Muscle of arm (tissue), 14 donors: ENCODE results near the gene PRR19. TPM values are rescaled to one million over a fixed set of nuclear protein-coding genes. Genes with fewer than 3 reads are reported as not detected.
"Not testable (repeated sequence)": the region's sequence is repeated elsewhere in the genome, so short reads cannot be mapped to it uniquely, and the experiment has no call there.

Experiments used
- DNase-seq: peaks from one replicate; pipeline ENCODE4 v3.0.0-alpha.2; 2013
- long read RNA-seq, 11 donors: transcript quantifications; one replicate each; lab custom pipeline, GENCODE V29; 2026
- polyA plus RNA-seq, 12 donors: library from polyadenylated mRNA; unstranded; fragments of 120-200 nt; gene quantifications; one replicate each; pipeline ENCODE4 v1.2.1, GENCODE V29; 2013; ENCODE audit not compliant: insufficient read length in 12 of 12

PRR19 gene
- 1 to 10 TPM in 2 of 12 donors, under 1 TPM in 8, not detected in 2; 0.34 to 1.8 (median 0.62) TPM for polyA plus RNA-seq
- long read RNA-seq, donor 1: 0 reads
- long read RNA-seq, donor 2, partial matches to known transcripts: 7 of 32 reads
- long read RNA-seq, donor 2, other reads (novel, unspliced or antisense): 24 of 32 reads
- long read RNA-seq, donor 3: 0 reads
- long read RNA-seq, donor 4: 0 reads
- long read RNA-seq, donor 5: 0 reads
- long read RNA-seq, donor 6, partial matches to known transcripts: 0 of 1 reads
- long read RNA-seq, donor 6, other reads (novel, unspliced or antisense): 0 of 1 reads
- long read RNA-seq, donor 7: 0 reads
- long read RNA-seq, donor 8: 0 reads
- long read RNA-seq, donor 9, partial matches to known transcripts: 0 of 1 reads
- long read RNA-seq, donor 9, other reads (novel, unspliced or antisense): 0 of 1 reads
- long read RNA-seq, donor 10: 0 reads
- long read RNA-seq, donor 11: 0 reads

- DNase-seq: no peak
These were observed at the start of gene PRR19 for GRCh38 chr19:42301646-42302203. PRR19 (plus strand) TSS chr19:42302132; CDS start chr19:42309585, 7,453 bp downstream.

- DNase-seq: no peak
These were observed 49.3 kb upstream of the PRR19 start for GRCh38 chr19:42252365-42253244.

DNA sequence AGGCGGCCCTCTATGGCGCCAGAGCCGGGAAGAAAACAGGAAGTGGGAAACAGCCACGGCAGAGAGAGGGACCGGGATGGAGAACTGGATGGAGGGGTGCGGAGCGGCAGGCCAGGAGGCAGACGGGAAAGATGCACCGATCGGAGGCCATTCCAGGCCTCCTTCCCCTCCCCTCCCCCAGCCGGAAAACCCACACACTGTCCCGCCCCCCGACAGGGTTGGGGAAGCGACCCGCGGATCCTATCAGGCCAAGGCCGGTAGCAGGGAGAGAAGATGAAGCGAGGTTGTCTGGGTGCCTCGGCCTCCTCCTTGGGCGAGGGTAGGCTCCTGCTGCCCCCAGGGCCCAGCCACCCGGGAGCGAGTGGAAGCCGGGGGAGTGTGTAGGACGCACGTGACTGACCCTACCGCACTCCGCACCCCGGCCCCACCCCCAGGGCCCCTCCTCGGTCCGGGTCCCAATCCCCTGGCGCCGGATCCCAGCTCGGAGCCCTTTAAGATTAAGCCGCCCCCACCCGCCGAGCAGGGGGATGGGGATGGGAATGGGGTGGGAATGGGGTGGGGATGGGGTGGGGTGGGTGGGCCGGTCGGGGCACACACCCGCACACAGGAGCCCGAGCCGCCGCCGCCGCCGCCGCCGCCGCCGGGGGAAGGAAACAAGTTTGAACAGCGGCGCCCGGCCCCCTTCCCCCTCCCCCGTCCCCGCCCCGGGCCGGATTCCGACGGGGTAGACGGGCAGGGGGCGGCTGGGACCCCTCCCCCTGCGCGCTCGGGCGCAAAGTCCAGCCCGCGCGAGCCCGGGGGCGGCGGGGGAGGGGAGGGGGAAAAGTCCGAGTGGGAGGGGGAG lies 48.5 kb upstream of the PRR19 start:
- DNase-seq: peak; percentile 59

GRCh38 chr19:42254089-42254849 lies 47.7 kb upstream of the PRR19 start:
- peak; percentile 85 for DNase-seq

DNA sequence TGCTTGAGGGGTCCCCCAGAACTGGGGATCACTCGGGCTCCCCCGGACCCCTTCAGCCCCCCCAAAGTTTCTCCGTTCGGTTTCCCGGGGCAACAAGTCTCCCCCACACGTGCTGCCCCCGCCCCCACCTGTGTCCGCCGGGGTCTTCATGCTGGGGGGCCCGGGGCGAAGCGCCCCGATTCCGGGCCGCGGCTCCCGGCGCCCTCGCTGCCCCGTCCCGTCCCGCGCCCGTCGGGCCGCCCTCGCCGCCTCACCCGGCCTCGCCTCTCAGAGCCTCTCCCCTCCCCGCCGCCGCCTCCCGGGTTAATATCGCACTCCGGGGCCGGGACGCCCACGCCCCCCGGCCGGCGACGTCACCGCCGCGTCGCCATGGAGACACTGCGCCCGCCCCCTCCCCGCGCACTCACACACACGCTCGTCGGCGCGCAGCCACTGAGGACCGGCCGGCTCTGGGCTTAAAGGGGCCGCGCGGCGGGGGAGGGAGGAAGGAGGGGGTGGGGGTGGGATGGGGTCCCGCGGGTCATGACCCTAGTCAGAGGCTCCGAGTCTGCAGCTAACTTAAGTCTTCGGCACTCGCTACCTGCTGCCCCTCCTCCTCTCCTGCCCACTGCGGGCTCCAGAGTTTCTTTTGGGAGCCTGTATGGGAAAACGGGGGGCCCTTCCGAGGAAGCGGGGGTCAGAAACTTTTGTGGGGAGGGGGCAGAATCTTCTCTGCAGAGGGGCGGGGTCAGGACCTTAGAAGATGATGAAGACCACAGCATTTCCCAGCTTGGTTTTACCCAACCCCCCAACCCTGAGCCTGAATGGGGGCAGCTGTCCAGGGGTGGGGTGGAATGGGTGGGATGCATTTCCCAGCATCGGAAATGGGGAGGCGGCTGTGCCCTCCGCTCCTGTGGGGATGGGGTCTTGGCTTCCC lies 46.8 kb upstream of the PRR19 start, which contains the start of gene ERF:
Gene ERF, minus strand, starts transcription at position 279 of the 916 bp plus-strand sequence. Its CDS starts 129 bp downstream, at position 150.
- peak; percentile 93 for DNase-seq

DNA sequence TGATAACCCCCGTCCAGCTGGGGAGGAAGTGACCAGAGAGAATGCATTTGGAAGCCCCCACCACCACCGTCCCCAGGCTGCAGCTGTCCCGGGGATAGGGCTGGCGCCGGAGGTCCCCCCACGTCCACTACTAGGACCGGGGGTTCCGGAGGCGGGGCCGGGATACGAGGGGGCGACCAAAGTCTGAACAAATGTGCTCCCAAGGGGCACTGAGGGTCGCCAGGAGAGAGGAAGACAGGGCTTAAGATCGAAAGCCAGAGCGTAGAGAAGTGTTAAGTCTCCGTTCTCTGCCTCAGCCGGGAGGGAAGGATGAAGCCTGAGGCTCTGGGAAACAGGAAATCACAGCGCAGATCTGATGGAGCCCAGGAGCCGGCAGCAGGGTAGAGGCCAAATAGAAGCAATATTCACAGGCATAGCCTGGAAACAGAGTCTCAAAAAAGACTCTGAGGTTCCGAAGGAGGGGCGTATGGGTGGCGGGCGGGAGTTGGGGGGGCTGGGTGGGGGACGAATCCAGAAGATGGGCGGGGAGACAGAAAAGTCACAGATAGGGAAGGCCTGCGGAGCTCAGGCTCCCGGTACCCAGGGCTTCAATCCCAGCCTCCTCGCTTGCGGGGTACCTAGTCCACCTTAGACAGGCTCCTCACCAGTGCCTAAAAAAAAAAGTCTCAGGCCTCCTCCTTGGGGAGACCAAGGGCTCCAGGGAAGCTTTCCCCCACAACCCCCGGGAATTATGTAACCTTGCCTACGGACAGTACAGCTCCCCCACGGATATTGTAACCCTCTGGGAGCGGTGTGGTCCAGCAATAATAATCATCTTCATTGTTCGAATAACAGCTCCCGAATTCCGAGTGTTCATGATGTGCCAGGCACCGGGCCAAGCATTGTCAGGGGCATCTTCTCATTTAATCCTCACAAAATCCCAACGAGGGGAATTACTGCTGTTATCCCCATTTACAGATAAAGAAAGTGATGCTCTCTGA lies 45.9 kb upstream of the PRR19 start:
- peak; percentile 77 for DNase-seq

- not testable (repeated sequence) for DNase-seq
These were observed 44.1 kb upstream of the PRR19 start for GRCh38 chr19:42257842-42258241.

- DNase-seq: no peak
These were observed 40.2 kb upstream of the PRR19 start for GRCh38 chr19:42261763-42262162.

- DNase-seq: not testable (repeated sequence)
These were observed 35.8 kb upstream of the PRR19 start for GRCh38 chr19:42266105-42266504.

DNA sequence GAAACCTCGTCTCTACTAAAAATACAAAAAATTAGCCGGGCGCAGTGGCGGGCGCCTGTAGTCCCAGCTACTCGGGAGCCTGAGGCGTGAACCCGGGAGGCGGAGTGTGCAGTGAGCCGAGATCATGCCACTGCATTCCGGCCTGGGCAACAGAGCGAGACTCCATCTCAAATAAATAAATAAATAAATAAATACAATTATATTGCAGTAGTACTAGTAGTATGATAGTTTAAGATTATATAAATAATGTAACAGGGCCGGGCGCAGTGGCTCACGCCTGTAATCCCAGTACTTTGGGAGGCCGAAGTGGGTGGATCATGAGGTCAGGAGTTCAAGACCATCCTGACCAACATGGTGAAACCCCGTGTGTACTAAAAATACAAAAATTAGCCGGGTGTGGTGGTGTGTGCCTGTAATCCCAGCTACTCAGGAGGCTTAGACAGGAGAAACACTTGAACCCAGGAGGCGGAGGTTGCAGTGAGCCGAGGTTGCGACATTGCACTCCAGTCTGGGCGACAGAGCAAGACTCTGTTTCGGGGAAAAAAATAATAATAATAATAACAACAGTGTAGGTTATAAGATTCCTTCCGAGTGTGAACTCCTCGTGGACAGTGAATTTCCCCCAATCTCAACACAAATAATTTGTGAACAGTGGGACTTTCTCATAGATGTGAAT lies 34.9 kb upstream of the PRR19 start:
- DNase-seq: not testable (repeated sequence)

GRCh38 chr19:42267644-42268141 lies 34.2 kb upstream of the PRR19 start:
- no peak for DNase-seq

GRCh38 chr19:42268142-42268703 lies 33.7 kb upstream of the PRR19 start:
- DNase-seq: peak; percentile 100

- DNase-seq: peak; percentile 100
These were observed 33.0 kb upstream of the PRR19 start, which contains the start of gene CIC for GRCh38 chr19:42268704-42269477. CIC (plus strand) TSS chr19:42269252; CDS start chr19:42271784, 2,532 bp downstream.

DNA sequence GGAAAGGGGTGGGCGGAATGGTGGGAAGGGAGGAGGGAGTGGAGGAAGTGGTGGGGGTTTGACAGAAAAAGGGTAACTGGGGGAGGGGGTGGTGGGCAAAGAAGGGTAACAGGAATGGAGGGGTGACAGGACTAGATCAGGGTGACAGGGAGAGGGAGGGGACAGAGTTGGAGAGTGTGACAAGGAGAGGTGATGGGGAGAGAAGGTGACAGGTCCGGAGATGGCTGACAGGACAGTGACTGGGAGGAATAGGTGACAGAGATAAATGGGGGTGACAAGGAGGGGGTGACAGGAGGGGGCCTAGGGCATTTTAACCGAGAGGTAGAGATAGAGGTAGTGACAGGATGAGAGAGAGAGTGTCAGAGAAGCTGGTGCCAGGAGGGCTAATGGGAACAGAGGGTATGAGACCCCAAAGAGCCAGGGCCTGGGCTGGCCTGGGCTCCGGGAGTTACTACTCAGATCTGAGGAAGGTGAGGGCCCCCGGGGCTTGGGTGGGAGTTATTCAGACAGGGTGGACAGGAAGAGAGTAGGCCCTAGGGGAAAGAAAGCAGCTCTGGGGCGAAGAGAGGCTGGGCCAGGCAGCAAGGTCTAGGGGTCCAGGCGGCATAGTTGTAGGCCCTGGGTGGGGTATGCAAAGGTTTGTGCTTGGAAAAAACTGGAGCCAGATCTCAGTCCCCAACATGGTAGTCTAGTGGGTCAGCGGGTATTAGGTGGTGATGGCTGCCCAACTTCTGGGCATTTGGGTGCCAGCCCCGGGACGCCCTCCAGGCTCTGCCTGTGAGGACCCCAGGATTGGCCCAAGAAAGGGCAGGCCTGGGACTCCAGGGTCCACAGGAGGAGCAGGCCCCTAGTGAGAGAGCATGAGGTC lies 32.2 kb upstream of the PRR19 start:
- no peak for DNase-seq
